GM21786 (cell line): ENCODE data around the gene MPV17L.
"Not testable (repeated sequence)": the region's sequence is repeated elsewhere in the genome, so short reads cannot be mapped to it uniquely, and the experiment has no call there.

Experiments
- ATAC-seq: cut with Tn5 transposase; IDR thresholded peaks from one replicate; pipeline ENCODE4 v1.9.1; 2021; ENCODE audit not compliant: unreplicated experiment

MPV17L gene

DNA sequence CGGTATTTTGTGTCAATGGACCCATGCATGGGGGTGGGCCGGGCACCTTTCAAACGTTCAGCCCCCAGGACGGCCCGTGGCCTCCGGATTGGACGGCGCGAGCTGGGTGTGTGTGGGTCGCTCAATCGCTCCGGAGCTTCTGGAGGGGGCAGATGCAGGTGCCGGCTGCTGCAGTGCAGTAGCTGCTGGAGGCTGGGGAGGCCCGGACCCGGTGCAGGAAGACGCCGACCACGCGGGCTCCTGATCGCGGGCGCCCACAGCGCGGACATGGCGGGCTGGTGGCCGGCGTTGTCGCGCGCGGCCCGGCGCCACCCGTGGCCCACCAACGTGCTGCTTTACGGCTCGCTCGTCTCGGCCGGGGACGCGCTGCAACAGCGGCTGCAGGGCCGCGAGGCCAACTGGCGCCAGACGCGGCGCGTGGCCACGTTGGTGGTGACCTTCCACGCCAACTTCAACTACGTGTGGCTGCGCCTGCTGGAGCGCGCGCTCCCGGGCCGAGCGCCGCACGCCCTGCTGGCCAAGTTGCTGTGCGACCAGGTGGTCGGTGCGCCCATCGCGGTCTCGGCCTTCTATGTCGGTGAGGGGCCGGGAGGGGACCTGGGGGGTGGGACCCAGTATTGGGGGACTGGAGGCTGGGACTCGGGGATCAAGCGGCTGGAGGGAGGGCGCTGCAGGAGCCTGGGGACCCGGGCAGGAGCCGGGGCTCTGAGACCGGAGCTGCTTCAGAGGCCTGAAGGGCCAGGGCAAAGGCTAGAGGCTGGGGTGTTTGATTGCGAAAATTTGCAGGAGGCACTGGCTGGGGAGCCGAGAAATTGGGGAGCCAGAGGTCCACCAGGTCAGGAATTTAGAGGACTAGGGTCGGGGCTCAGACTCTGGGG is at the start of gene MPV17L:
MPV17L (plus strand) TSS at position 124 of the 878 bp plus-strand sequence; CDS start at position 268, 144 bp downstream.
- not testable (repeated sequence) for ATAC-seq

DNA sequence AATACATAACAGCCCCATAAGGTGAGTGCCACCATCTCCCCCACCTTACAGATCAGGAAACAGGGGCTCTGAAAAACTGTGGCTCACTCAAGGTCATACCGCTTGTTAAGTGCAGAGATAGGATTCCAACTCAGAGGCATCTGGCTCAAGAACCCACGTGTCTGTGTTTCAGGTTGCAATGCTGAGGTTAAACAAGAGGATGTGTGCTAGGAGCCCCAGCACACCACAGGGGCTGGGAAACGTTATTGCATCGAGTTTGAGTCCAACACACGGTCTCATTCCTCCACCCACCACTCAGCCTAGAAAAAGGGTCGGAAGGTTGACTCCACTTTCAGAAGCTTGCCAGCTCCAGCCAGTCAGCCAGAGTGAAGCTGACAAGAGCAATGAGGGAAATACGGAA is 46.8 kb upstream of the MPV17L start:
- not testable (repeated sequence) for ATAC-seq

DNA sequence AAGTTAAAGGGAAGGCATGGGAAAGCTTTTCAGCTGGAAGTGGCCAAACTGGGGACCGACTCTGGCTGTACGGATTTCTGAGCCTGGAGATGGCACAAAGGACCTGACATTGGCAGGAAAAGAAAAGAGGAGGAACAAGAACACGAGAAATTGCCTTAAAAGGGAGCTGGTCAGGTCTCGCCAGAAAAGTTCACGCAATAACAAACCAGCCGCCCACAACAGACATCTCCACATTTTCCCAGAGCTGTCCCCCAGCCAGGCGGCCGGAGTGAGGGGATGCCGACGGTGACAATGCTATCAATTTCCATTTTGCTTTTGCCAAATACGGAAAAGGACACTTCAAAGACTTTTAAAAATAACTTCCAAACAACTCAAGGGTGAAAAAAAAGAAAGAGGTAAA is 44.3 kb upstream of the MPV17L start:
- ATAC-seq, result not testable (repeated sequence)

DNA sequence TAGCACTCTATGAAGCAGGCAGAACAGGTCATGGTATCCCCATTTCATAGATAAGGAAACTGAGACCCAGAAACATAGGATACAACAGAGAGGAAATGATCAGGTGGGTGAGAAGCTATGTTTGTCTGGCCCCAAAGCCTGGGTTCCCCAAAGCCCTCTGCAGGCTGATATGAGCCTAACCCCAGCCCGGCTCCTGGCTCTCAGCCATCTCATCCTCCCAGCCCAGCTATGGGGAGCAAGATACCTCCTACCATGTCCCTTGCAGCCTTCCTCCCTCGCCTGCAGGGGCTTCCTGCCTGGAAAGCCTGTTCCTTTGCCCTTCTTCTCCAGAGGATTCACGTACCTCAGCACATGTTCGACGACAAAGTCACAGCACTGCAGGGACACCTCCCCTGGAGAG is 43.8 kb upstream of the MPV17L start:
- not testable (repeated sequence) for ATAC-seq

DNA sequence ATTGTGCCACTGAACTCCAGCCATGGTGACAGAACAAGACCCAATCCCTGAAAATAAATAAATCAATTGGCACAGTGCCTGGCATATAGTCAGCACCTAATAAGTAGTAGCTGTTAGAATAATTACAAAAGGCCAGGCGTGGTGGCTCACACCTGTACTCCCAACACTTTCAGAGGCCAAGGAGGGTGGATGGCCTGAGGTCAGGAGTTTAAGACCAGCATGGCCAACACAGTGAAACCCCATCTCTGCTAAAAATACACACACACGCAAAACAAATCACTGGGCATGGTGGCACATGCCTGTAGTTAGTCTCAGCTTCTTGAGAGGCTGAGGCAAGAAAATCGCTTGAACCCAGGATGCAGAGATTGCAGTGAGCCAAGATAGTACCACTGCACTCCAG is 42.7 kb upstream of the MPV17L start:
- not testable (repeated sequence) for ATAC-seq

- ATAC-seq, result not testable (repeated sequence)
These were observed 40.7 kb upstream of the MPV17L start for GRCh38 chr16:15354846-15355245.

DNA sequence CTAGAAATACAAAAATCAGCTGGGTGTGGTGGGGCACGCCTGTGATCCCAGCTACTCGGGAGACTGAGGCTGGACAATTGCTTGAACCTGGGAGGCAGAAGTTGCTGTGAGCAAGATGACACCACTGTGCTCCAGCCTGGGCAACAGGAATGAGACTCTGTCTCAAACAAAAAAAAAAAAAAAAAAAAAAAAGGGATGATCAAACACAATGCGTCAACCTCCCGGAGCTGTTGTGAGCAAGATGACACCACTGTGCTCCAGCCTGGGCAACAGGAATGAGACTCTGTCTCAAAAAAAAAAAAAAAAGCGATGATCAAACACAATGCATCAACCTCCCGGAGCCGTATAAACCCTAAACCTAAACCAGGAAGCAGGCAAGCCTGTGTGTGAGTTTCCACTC is 38.1 kb upstream of the MPV17L start:
- ATAC-seq, result not testable (repeated sequence)

DNA sequence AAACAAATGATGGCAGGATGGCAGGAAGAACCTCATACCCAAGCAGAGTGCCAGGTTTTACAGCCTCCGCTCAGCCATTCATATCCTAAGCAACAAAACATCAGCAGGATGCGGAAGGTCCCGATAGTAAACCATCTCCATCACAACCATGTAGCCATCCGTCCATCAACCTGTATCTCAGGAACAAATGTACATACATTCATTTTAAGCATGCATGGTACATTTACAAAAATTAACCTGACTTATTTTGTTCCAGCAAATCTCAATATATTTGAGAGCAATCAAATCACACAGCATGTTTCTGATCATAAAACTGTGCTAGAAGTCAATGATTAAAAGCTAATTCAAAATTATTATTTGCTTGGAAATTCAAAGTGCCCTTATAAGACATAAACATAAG is 17.4 kb upstream of the MPV17L start, which contains the start of gene NPIPA5:
NPIPA5 (minus strand) TSS at position 101 of the 400 bp plus-strand sequence; CDS start at position 101, 0 bp downstream.
- ATAC-seq, result not testable (repeated sequence)

DNA sequence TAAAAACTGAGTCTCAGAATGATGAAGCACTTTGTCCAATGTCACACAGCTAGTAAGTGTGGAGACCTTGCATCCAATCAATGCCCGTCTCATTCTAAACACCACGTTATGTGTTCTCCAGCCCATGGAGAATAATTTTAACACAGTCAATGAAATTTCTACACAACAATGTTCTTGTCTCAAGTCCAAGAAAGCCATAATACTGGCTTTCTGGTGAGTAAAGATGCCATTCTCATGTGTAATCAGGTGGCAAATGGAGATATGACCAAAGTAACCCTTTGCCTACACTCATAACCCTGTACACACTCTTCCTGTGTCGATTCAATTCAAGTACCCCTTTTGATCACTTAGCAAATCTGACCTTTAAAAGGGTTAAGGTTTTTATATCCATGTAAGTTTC is 12.7 kb upstream of the MPV17L start:
- not testable (repeated sequence) for ATAC-seq

GRCh38 chr16:15388060-15388459 is 7.5 kb upstream of the MPV17L start:
- ATAC-seq, result not testable (repeated sequence)

DNA sequence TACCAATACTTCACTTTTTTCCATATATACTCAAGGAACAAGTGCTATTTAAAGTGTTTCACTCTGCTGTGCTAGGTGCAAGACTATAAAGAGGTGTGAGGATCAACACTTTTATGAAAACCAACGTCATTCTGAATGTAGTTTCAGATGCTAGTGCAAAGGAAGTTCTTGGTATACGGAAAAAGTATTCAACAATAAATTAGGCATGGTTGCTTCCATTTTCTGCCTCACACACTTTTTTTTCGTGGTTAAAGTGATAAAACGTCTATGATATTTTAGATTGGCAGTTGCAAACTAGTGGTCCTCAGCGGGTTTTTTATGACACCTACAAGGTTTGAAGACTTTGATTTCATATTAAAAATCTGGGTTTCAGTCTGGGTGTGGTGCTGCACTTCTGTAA is 5.6 kb upstream of the MPV17L start:
- ATAC-seq, result not testable (repeated sequence)

DNA sequence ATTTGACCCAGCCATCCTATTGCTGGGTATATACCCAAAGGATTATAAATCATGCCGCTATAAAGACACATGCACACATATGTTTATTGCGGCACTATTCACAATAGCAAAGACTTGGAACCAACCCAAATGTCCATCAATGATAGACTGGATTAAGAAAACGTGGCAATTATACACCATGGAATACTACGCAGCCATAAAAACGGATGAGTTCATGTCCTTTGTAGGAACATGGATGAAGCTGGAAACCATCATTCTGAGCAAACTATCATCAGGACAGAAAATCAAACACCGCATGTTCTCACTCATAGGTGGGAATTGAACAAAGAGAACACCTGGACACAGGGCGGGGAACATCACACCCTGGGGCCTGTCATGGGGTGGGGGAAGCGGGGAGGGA is 2.5 kb upstream of the MPV17L start:
- ATAC-seq, result not testable (repeated sequence)

DNA sequence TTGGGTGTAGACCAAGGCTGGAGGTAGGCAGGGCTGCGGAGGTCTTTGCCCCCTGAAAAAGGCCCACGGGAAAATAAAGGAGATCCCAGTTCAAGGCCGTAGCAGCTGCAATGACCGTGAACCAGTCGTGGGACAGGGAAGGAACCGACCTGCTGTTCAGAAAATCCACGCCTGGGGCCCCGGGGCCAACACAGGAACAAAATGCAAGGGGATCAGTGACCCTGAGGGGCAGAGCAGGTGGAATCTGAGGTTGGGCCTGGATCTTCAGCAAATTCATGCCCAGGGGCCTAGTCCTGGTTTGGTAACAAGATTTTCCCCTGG is 915 bp downstream of the MPV17L start:
- not testable (repeated sequence) for ATAC-seq

DNA sequence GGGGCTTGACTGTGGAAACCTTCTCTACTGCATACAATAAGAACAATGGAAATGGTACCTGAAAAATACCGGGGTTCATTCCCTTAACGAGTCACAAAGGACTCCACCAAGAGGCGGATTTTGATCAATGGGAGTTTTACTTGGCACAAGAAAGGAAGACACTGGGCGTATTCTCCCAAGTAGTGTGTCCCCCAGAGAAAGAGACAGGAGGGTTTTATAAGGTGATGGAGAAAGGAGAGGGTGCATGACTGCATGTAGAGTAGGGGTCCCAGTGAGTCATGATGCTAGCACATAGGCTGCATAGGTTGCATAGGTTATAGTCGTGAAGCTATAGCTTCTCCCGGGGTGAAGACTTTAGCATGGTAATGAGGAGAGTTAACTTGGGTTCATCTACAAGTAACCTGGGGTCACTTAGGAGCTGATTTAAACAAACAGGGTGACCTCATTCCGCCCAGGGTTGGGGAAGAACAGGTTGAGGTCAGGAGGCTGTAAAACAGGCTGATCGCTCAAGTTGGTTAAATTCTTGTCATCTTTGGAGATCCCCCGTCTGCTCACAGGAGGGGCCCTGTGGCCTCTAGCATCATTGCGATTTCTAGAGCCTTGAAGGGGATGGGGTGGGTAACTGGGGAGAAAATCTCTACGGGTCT is 1.5 kb downstream of the MPV17L start:
- ATAC-seq, result no peak

GRCh38 chr16:15398618-15399316 is 3.2 kb downstream of the MPV17L start:
- ATAC-seq, result no peak

DNA sequence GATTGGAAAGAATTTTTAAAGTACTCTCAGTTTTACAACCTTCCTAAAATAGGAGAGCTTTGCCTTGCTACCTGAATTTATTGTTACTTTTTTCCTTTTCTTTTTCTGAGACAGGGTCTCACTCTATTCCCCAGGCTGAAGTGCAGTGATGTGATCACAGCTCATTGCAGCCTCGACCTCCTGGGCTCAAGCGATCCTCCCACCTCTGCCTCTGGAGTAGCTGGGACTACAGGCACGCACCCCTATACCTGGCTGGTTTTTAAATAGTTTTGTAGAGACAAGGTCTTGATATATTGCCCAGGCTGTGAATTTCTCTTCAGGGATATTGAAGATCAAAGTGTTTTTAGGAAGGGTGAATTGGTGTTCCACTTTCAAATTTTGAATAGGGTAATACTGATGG is 3.8 kb downstream of the MPV17L start:
- ATAC-seq, result no peak

DNA sequence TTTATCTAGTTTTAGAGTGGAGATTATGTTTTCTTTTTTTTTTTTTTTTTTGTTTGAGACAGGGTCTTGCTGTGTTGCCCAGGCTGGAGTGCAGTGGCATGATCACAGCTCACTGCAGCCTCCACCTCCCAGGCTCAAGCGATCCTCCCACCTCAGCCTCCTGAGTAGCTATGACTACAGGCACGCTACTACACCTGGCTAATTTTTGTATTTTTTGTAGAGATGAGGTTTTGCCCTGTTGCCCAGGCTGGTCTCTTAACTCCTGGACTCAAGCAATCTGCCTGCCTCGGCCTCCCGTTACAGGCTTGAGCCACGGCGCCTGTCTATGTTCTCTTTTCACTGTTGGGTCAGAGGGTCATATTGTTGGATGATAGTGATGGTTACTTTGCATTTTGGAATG is 4.8 kb downstream of the MPV17L start:
- ATAC-seq, result not testable (repeated sequence)

- ATAC-seq, result no peak
These were observed 6.4 kb downstream of the MPV17L start for GRCh38 chr16:15401972-15402371.

DNA sequence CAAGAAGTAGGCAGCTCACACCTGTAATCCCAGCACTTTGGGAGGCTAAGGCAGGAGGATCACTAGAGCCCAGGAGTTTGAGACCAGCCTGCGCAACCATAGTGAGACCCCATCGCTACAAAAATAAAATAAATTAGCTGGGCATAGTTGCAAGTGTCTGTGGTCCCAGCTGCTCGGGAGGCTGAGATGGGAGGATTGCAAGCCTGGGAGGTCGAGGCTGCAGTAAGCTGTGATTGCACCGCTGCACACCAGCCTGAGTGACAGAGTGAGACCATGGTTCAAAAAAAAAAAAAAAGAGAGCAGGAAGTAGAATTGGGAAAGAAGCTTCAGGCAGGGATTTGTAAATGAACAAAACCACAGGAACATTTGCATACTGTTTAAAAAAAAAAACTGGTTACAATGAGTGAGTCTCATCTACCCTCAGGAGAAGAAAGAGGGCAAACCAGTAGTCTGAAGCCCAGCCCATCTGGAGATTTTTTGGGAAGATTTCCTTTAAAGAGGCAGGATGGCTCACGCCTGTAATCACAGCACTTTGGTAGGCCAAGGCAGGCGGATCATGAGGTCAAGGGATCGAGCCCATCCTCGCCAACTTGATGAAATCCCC is 7.9 kb downstream of the MPV17L start:
- no peak for ATAC-seq

GRCh38 chr16:15404091-15404490 is 8.5 kb downstream of the MPV17L start:
- ATAC-seq, result not testable (repeated sequence)

GRCh38 chr16:15404792-15405191 is 9.2 kb downstream of the MPV17L start:
- ATAC-seq, result no peak
